CD14-positive monocyte (primary cell): ENCODE results near the gene LMO7. TPM values are rescaled to one million over a fixed set of nuclear protein-coding genes. Genes with fewer than 3 reads are reported as not detected.
"Not testable (repeated sequence)": the region's sequence is repeated elsewhere in the genome, so short reads cannot be mapped to it uniquely, and the experiment has no call there.

Source experiments
- DNase-seq, 3 donors: peaks; one replicate each; pipeline ENCODE4 v3.0.0-alpha.2; 2011 to 2022
- H2AFZ ChIP-seq: 2 replicates; pipeline ENCODE4 v1.6.0; 2012; ENCODE audit warnings: mild to moderate bottlenecking, low read depth, low read length, inconsistent platforms; ENCODE audit not compliant: insufficient read depth, poor library complexity, severe bottlenecking
- H3K27ac ChIP-seq, 2 donors: 1 replicate in 1 of 2; 2 replicates in 1 of 2; pipeline ENCODE4 v1.5.1; 2012 to 2013; ENCODE audit warnings: low read length in 2 of 2, control low read depth in 1 of 2, inconsistent platforms in 1 of 2, low read depth in 1 of 2, mild to moderate bottlenecking in 1 of 2
- H3K27me3 ChIP-seq, 2 donors: one replicate each; pipeline versions ENCODE4 v1.6.0 to v1.6.1; 2011 to 2013; ENCODE audit warnings: low read length in 2 of 2; ENCODE audit not compliant: control insufficient read depth in 2 of 2, insufficient read depth in 2 of 2
- H3K36me3 ChIP-seq, 2 donors: replicated peaks in 1 of 2; 1 replicate in 1 of 2; 2 replicates in 1 of 2; pipeline versions ENCODE4 v1.5.1 to v1.6.1; 2012 to 2013; ENCODE audit warnings: low read length in 2 of 2, control low read depth in 1 of 2, inconsistent platforms in 1 of 2, mild to moderate bottlenecking in 1 of 2; ENCODE audit not compliant: insufficient read depth in 2 of 2, control insufficient read depth in 1 of 2
- H3K4me1 ChIP-seq, 2 donors: 1 replicate in 1 of 2; 2 replicates in 1 of 2; pipeline versions ENCODE4 v1.5.1 to v1.6.1; 2012 to 2013; ENCODE audit warnings: low read length in 2 of 2, control low read depth in 1 of 2, inconsistent platforms in 1 of 2, mild to moderate bottlenecking in 1 of 2, moderate library complexity in 1 of 2; ENCODE audit not compliant: insufficient read depth in 2 of 2, control insufficient read depth in 1 of 2
- H3K4me2 ChIP-seq: replicated peaks from 2 replicates; pipeline ENCODE3; 2012; ENCODE audit warnings: low read length, moderate library complexity, mild to moderate bottlenecking; ENCODE audit not compliant: poor library complexity, severe bottlenecking; ENCODE audit errors: extremely low read depth
- H3K4me3 ChIP-seq, 3 experiments: fragments of 200-600 bp in 1 of 3; sonication (generic) in 1 of 3; replicated peaks in 1 of 3; 1 replicate in 2 of 3; 2 replicates in 1 of 3; pipeline ENCODE4 v1.5.1; 2011 to 2013; ENCODE audit warnings: low read length in 3 of 3, mild to moderate bottlenecking in 3 of 3, control low read depth in 2 of 3, low read depth in 2 of 3, inconsistent platforms in 1 of 3, moderate library complexity in 1 of 3
- H3K79me2 ChIP-seq: 2 replicates; pipeline ENCODE4 v1.6.0; 2012; ENCODE audit warnings: mild to moderate bottlenecking, control low read depth, inconsistent platforms, low read length, moderate library complexity; ENCODE audit not compliant: insufficient read depth
- H3K9ac ChIP-seq: 2 replicates; pipeline ENCODE4 v1.6.0; 2017; ENCODE audit warnings: low read length, mild to moderate bottlenecking; ENCODE audit not compliant: insufficient read depth, poor library complexity, severe bottlenecking
- H3K9me3 ChIP-seq, 2 donors: replicated peaks in 1 of 2; 1 replicate in 1 of 2; 2 replicates in 1 of 2; pipeline versions ENCODE4 v1.5.1 to v1.6.1; 2012 to 2013; ENCODE audit warnings: low read length in 2 of 2, control low read depth in 1 of 2; ENCODE audit not compliant: control insufficient read depth in 1 of 2, insufficient read depth in 1 of 2
- H4K20me1 ChIP-seq: 2 replicates; pipeline ENCODE4 v1.6.0; 2012; ENCODE audit warnings: mild to moderate bottlenecking, low read length, control low read depth, moderate library complexity; ENCODE audit not compliant: insufficient read depth
- H3K27ac Mint-ChIP-seq, 7 donors: one replicate each; pipeline ENCODE4 v1.8.0; 2020; ENCODE audit warnings: mild to moderate bottlenecking in 7 of 7, mixed read lengths in 7 of 7, moderate library complexity in 6 of 7, inconsistent platforms in 2 of 7
- H3K27me3 Mint-ChIP-seq, 3 donors: one replicate each; pipeline ENCODE4 v1.8.0; 2021 to 2022; ENCODE audit warnings: low read depth in 3 of 3, mild to moderate bottlenecking in 3 of 3, mixed read lengths in 3 of 3, moderate library complexity in 3 of 3, inconsistent platforms in 1 of 3
- H3K36me3 Mint-ChIP-seq, 2 donors: one replicate each; pipeline ENCODE4 v1.8.0; 2020; ENCODE audit warnings: mixed read lengths in 2 of 2, inconsistent platforms in 1 of 2, mild to moderate bottlenecking in 1 of 2
- H3K4me1 Mint-ChIP-seq: one replicate; pipeline ENCODE4 v1.8.0; 2020; ENCODE audit warnings: mild to moderate bottlenecking, mixed read lengths
- H3K4me3 Mint-ChIP-seq, 2 donors: one replicate each; pipeline ENCODE4 v1.8.0; 2020; ENCODE audit warnings: mild to moderate bottlenecking in 2 of 2, mixed read lengths in 2 of 2, moderate library complexity in 1 of 2
- H3K9me3 Mint-ChIP-seq, 7 donors: one replicate each; pipeline ENCODE4 v1.8.0; 2020 to 2022; ENCODE audit warnings: mixed read lengths in 7 of 7, mild to moderate bottlenecking in 6 of 7, moderate library complexity in 6 of 7, inconsistent platforms in 2 of 7
- WGBS: methylation state at CpG from one replicate; pipeline ENCODE4 v1.1.5; 2013; ENCODE audit warnings: missing lambda C conversion rate; ENCODE audit not compliant: insufficient coverage; 5-methylcytosine and 5-hydroxymethylcytosine counted together
- intact Hi-C, 2 donors: fragments of 100-400 bp; cut with micrococcal nuclease; formaldehyde crosslinking; loops; one replicate each; pipeline versions ENCODE4 v1.15.0 to v1.15.1; 2023
- polyA plus RNA-seq, 3 donors: library from polyadenylated mRNA; depleted of rRNA in 1 of 3; unstranded in 2 of 3; stranded (reverse) in 1 of 3; fragments of 300-500 nt in 2 of 3; fragments of >200 nt in 1 of 3; fragmentation: Illumina TruSeq in 2 of 3; gene quantifications; 1 replicate in 2 of 3; 2 replicates in 1 of 3; pipeline ENCODE4 v1.2.3, GENCODE V29; 2012 to 2021
- TF ChIP-seq, protein P1 (sequence below): fragments of 200-600 bp; IDR thresholded peaks from one replicate; pipeline ENCODE4 v1.8.0; 2022; ENCODE audit warnings: antibody characterized with exemption, mild to moderate bottlenecking

Gene LMO7
- polyA plus RNA-seq, 3 donors: 0.79 to 1.6 (median 0.90) TPM

DNA sequence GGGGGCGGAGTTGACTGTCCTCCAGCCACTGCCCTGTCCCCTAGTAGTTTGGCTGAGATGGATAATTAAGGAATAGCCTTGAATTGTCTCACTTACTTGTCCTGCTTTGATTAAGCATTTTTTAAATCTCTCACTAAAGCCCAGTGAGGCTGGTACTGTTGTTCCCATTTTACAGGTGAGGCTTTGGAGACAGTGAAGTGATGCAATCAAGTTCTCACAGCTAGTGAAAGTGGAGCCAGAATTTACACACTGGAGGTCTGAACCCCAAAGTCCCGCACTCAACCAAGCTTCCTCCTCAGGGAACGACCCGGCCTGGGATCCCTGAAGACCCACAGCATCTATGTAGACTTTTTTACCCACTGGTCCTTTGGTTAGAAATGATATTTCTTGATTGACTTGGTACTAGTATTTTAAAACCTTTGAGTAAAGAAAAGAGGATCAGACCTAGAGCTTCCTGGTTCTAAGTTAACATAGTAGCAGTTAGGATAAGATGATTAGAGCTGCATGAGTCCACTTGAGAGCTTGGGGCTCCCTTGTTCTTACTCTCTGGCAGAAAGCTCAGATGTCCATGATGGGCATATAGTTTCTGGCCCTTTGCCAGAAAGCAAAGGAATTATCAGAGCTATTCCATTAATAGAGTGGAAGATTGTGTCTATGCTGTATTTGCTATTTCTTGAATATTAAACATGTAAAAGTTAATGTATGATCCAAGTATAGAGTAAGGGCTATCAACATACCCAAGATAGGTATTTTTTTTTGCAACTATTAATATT lies 154.3 kb downstream of the LMO7 start:
- Mint-ChIP-seq H3K36me3 (no peaks in the 10 kb centered on the region), H3K27me3 (no peaks in the 10 kb centered on the region), H3K4me3 (no peak overlapping the region), H3K27ac (no peak overlapping the region), H3K9me3 (peaks cover 0 to 7% (median 2%) of the 10 kb centered on the region in 7 donors), H3K4me1 (no peaks in the 10 kb centered on the region)
- Histone ChIP-seq H4K20me1 (no peaks in the 10 kb centered on the region), H3K9me3 (no peaks in the 10 kb centered on the region), H3K79me2 (no peaks in the 10 kb centered on the region), H3K9ac (no peak overlapping the region), H3K36me3 (no peaks in the 10 kb centered on the region), H2AFZ (no peak overlapping the region), H3K4me2 (no peak overlapping the region), H3K4me3 (no peak overlapping the region), H3K4me1 (no peaks in the 10 kb centered on the region), H3K27me3 (no peaks in the 10 kb centered on the region), H3K27ac (no peak overlapping the region)
- TF ChIP-seq, protein P1, sequence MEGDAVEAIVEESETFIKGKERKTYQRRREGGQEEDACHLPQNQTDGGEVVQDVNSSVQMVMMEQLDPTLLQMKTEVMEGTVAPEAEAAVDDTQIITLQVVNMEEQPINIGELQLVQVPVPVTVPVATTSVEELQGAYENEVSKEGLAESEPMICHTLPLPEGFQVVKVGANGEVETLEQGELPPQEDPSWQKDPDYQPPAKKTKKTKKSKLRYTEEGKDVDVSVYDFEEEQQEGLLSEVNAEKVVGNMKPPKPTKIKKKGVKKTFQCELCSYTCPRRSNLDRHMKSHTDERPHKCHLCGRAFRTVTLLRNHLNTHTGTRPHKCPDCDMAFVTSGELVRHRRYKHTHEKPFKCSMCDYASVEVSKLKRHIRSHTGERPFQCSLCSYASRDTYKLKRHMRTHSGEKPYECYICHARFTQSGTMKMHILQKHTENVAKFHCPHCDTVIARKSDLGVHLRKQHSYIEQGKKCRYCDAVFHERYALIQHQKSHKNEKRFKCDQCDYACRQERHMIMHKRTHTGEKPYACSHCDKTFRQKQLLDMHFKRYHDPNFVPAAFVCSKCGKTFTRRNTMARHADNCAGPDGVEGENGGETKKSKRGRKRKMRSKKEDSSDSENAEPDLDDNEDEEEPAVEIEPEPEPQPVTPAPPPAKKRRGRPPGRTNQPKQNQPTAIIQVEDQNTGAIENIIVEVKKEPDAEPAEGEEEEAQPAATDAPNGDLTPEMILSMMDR: no peak
- intact Hi-C loops: no loop called here
- 80% methylated on average over 1 of the region's 4 CpGs for WGBS
- no peak for DNase-seq

DNA sequence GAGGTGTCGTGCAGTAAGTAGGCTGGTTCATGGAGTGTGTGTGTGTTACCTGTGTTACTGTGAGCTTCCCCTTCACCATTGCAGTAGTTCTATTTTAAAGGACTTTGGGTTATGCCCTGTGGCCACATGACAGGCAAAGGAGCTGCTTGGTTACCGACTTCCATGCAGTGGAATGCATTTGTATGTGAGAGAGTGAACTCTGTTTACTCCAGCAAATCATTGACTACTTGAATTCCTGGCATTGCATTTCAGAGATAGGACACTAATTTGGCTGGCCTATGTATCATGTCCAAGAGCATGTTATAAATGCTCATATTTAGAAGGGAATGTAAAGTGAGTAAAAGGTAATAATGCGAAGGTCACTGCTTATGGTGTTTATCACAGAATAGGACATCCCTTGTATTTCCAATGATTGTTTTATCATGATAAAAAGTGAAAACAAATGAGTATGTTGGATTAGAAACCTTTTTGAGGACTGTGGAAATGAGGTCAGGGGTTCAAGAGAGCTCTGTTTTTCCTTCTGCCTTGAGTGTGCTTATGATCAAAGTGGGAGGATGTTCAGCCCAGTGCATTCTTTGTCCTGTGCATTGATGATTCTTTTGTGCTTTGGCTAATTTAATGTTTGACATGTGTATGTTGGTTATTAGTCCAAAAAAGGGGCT lies 156.5 kb downstream of the LMO7 start:
- Histone ChIP-seq H3K4me1 (no peaks in the 10 kb centered on the region), H3K36me3 (no peaks in the 10 kb centered on the region), H3K27ac (no peak overlapping the region), H2AFZ (no peak overlapping the region), H3K27me3 (no peaks in the 10 kb centered on the region), H3K9ac (no peak overlapping the region), H3K4me2 (no peak overlapping the region), H3K9me3 (no peaks in the 10 kb centered on the region), H4K20me1 (no peaks in the 10 kb centered on the region), H3K4me3 (no peak overlapping the region), H3K79me2 (no peaks in the 10 kb centered on the region)
- DNase-seq: no peak
- intact Hi-C loops: no loop called here
- WGBS: 92% methylated on average over 2 of the region's 3 CpGs
- no peaks in the 10 kb centered on the region for H3K4me1 Mint-ChIP-seq
- H3K9me3 Mint-ChIP-seq: peaks cover 0 to 2% (median 0%) of the 10 kb centered on the region in 7 donors
- TF ChIP-seq, protein P1: no peak
- H3K4me3 Mint-ChIP-seq: no peak overlapping the region
- no peak overlapping the region for H3K27ac Mint-ChIP-seq
- no peaks in the 10 kb centered on the region for H3K36me3 Mint-ChIP-seq
- H3K27me3 Mint-ChIP-seq: no peaks in the 10 kb centered on the region

DNA sequence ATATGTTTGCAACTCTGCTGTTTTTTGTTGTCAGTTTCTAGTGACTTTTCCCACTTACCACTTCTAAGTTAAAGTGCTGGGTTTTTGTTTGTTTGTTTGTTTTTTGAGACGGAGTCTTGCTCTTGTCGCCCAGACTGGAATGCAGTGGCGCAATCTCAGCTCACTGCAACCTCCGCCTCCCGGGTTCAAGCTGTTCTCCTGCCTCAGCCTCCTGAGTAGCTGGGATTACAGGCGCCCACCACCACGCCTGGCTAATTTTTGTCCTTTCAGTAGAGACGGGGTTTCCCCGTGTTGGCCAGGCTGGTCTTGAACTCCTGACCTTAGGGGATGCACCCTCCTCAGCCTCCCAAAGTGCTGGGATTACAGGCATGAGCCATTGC lies 157.0 kb downstream of the LMO7 start:
- H3K4me2 ChIP-seq, H3K79me2 ChIP-seq, H3K27ac ChIP-seq, H2AFZ ChIP-seq, H4K20me1 ChIP-seq, H3K9ac ChIP-seq, H3K4me1 ChIP-seq, H3K9me3 ChIP-seq, H3K27me3 Mint-ChIP-seq, H3K27me3 ChIP-seq, H3K4me3 Mint-ChIP-seq, DNase-seq, H3K27ac Mint-ChIP-seq, H3K36me3 Mint-ChIP-seq, H3K4me3 ChIP-seq, H3K9me3 Mint-ChIP-seq, H3K36me3 ChIP-seq, H3K4me1 Mint-ChIP-seq, intact Hi-C loops: not testable (repeated sequence)
- WGBS: 100% methylated on average over 4 of the region's 9 CpGs
